ENCODE results near the gene GPR65.

The GPR65 gene

DNA sequence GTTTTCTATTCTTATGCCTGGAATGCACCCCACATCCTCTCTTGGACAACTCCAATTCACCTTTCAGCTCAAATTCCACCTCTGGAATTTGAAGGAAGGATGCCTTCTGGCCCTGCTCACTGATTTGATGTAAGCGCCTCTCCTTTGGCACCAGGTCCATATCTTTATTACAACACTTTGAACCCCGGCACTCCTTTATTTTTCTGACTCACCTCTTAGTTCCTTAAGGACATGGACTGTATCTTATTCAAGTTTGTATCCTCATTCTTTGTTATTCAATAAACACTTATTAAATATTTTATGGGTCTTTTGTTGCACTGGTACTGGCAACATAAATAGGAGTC is 15.0 kb upstream of the GPR65 start:
- no peak for DNase-seq
- H3K4me3 ChIP-seq (ENCODE audit: low read depth in 1 of 2, low read length in 2 of 2), result no peak overlapping the region
- H3K79me2 ChIP-seq (ENCODE audit: insufficient read depth, low read length), result no peaks in the 10 kb centered on the region
- no peak overlapping the region for H3K9ac ChIP-seq (ENCODE audit: low read depth, low read length)
- no peak overlapping the region for H2AFZ ChIP-seq (ENCODE audit: low read depth, low read length)
- H3K4me1 ChIP-seq (ENCODE audit: insufficient read depth, low read length), result peaks cover 7% of the 10 kb centered on the region
- H4K20me1 ChIP-seq (ENCODE audit: insufficient read depth, low read length), result no peaks in the 10 kb centered on the region
- no peaks in the 10 kb centered on the region for H3K36me3 ChIP-seq (ENCODE audit: insufficient read depth, low read length)
- no peak overlapping the region for H3K4me2 ChIP-seq (ENCODE audit: insufficient read depth, low read length)
- no peak overlapping the region for H3K27ac ChIP-seq (ENCODE audit: low read length)
- no peaks in the 10 kb centered on the region for H3K9me3 ChIP-seq (ENCODE audit: insufficient read depth, low read length, severe bottlenecking)
- no peak for ATAC-seq (ENCODE audit: insufficient read depth, low read depth)
- H3K27me3 ChIP-seq (ENCODE audit: insufficient read depth, low read length, poor library complexity), result no peaks in the 10 kb centered on the region
- TF ChIP-seq CTCF (IDR thresholded peaks at IDR 0.05; ENCODE audit: borderline replicate concordance, extremely low read depth, low read length, poor library complexity, severe bottlenecking) (no peak), EZH2 (IDR thresholded peaks at IDR 0.05; ENCODE audit: borderline replicate concordance, low read depth, low read length, severe bottlenecking) (no peak)

GRCh38 chr14:87990682-87991081 is 14.3 kb upstream of the GPR65 start:
- no peak overlapping the region for H3K4me2 ChIP-seq (ENCODE audit: insufficient read depth, low read length)
- H3K9ac ChIP-seq (ENCODE audit: low read depth, low read length), result no peak overlapping the region
- H3K27me3 ChIP-seq (ENCODE audit: insufficient read depth, low read length, poor library complexity), result no peaks in the 10 kb centered on the region
- no peaks in the 10 kb centered on the region for H4K20me1 ChIP-seq (ENCODE audit: insufficient read depth, low read length)
- H3K27ac ChIP-seq (ENCODE audit: low read length), result no peak overlapping the region
- DNase-seq, result no peak
- no peak overlapping the region for H2AFZ ChIP-seq (ENCODE audit: low read depth, low read length)
- H3K9me3 ChIP-seq (ENCODE audit: insufficient read depth, low read length, severe bottlenecking), result no peaks in the 10 kb centered on the region
- no peaks in the 10 kb centered on the region for H3K79me2 ChIP-seq (ENCODE audit: insufficient read depth, low read length)
- no peak for ATAC-seq (ENCODE audit: insufficient read depth, low read depth)
- peaks cover 14% of the 10 kb centered on the region for H3K4me1 ChIP-seq (ENCODE audit: insufficient read depth, low read length)
- H3K4me3 ChIP-seq (ENCODE audit: low read depth in 1 of 2, low read length in 2 of 2), result no peak overlapping the region
- TF ChIP-seq CTCF (IDR thresholded peaks at IDR 0.05; ENCODE audit: borderline replicate concordance, extremely low read depth, low read length, poor library complexity, severe bottlenecking), result no peak
- no peak for TF ChIP-seq EZH2 (IDR thresholded peaks at IDR 0.05; ENCODE audit: borderline replicate concordance, low read depth, low read length, severe bottlenecking)
- H3K36me3 ChIP-seq (ENCODE audit: insufficient read depth, low read length), result no peaks in the 10 kb centered on the region

GRCh38 chr14:87992346-87992717 is 12.6 kb upstream of the GPR65 start:
- H2AFZ ChIP-seq (ENCODE audit: low read depth, low read length), result no peak overlapping the region
- H3K4me1 ChIP-seq (ENCODE audit: insufficient read depth, low read length), result peaks cover 28% of the 10 kb centered on the region
- H3K4me2 ChIP-seq (ENCODE audit: insufficient read depth, low read length), result no peak overlapping the region
- ATAC-seq (ENCODE audit: insufficient read depth, low read depth) (no peak), DNase-seq (no peak)
- no peak overlapping the region for H3K4me3 ChIP-seq (ENCODE audit: low read depth in 1 of 2, low read length in 2 of 2)
- no peaks in the 10 kb centered on the region for H3K79me2 ChIP-seq (ENCODE audit: insufficient read depth, low read length)
- TF ChIP-seq CTCF (IDR thresholded peaks at IDR 0.05; ENCODE audit: borderline replicate concordance, extremely low read depth, low read length, poor library complexity, severe bottlenecking), result no peak
- TF ChIP-seq EZH2 (IDR thresholded peaks at IDR 0.05; ENCODE audit: borderline replicate concordance, low read depth, low read length, severe bottlenecking), result no peak
- H3K27me3 ChIP-seq (ENCODE audit: insufficient read depth, low read length, poor library complexity), result no peaks in the 10 kb centered on the region
- H3K9ac ChIP-seq (ENCODE audit: low read depth, low read length), result no peak overlapping the region
- H3K27ac ChIP-seq (ENCODE audit: low read length), result no peak overlapping the region
- no peaks in the 10 kb centered on the region for H3K9me3 ChIP-seq (ENCODE audit: insufficient read depth, low read length, severe bottlenecking)
- no peaks in the 10 kb centered on the region for H3K36me3 ChIP-seq (ENCODE audit: insufficient read depth, low read length)
- H4K20me1 ChIP-seq (ENCODE audit: insufficient read depth, low read length), result no peaks in the 10 kb centered on the region

All from DND-41 (cell line).